HEK293T (cell line): Measurements from ENCODE around the gene REV1.
"Not testable (repeated sequence)": the region's sequence is repeated elsewhere in the genome, so short reads cannot be mapped to it uniquely, and the experiment has no call there.

Source experiments
- CTCF ChIA-PET: fragments of 350-600 bp; formaldehyde crosslinking; extraction: SDS; loops from one replicate; lab custom pipeline; 2021; ENCODE audit warnings: antibody characterized with exemption, inconsistent platforms; lab: Yijun Ruan, JAX
- POLR2A ChIA-PET: fragments of 350-600 bp; formaldehyde crosslinking; extraction: SDS; loops from one replicate; lab custom pipeline; 2020; ENCODE audit warnings: antibody characterized with exemption, inconsistent platforms; lab: Yijun Ruan, JAX
- DNase-seq: peaks from one replicate; pipeline ENCODE4 v3.0.0; 2012; ENCODE audit warnings: mixed read lengths; ENCODE audit errors: extremely low spot score
- ARNT ChIP-seq: fragments of 450-650 bp; IDR thresholded peaks from 2 replicates; pipeline ENCODE4 v1.6.1; 2017; ENCODE audit warnings: mild to moderate bottlenecking
- BHLHE40 ChIP-seq: fragments of 450-650 bp; IDR thresholded peaks from 2 replicates; pipeline ENCODE4 v1.6.1; 2016; ENCODE audit warnings: mild to moderate bottlenecking, moderate library complexity, borderline replicate concordance
- CTBP1 ChIP-seq: fragments of 450-650 bp; IDR thresholded peaks from 2 replicates; pipeline ENCODE4 v1.6.1; 2016; ENCODE audit warnings: borderline replicate concordance
- ELF4 ChIP-seq: fragments of 450-650 bp; IDR thresholded peaks from 2 replicates; pipeline ENCODE4 v1.6.1; 2017; ENCODE audit warnings: antibody characterized with exemption
- FOXA1 ChIP-seq: fragments of 450-650 bp; IDR thresholded peaks from 2 replicates; pipeline ENCODE4 v1.6.1; 2016; ENCODE audit warnings: mild to moderate bottlenecking
- FOXK2 ChIP-seq: fragments of 450-650 bp; IDR thresholded peaks from 2 replicates; pipeline ENCODE4 v1.6.1; 2016; ENCODE audit warnings: mild to moderate bottlenecking
- FOXM1 ChIP-seq: fragments of 450-650 bp; IDR thresholded peaks from 2 replicates; pipeline ENCODE4 v1.6.1; 2017; ENCODE audit warnings: mild to moderate bottlenecking, borderline replicate concordance
- HDGF ChIP-seq: fragments of 450-650 bp; IDR thresholded peaks from 2 replicates; pipeline ENCODE4 v1.6.1; 2017; ENCODE audit warnings: antibody characterized with exemption, borderline replicate concordance
- L3MBTL2 ChIP-seq: fragments of 450-650 bp; conservative IDR thresholded peaks from 2 replicates; pipeline ENCODE4 v1.6.1; 2016; ENCODE audit warnings: mild to moderate bottlenecking
- LEF1 ChIP-seq: fragments of 450-650 bp; IDR thresholded peaks from 2 replicates; pipeline ENCODE4 v1.6.1; 2017; ENCODE audit warnings: mild to moderate bottlenecking, borderline replicate concordance
- NFRKB ChIP-seq: fragments of 450-650 bp; IDR thresholded peaks from 2 replicates; pipeline ENCODE4 v1.6.1; 2016; ENCODE audit warnings: mild to moderate bottlenecking, moderate library complexity
- PKNOX1 ChIP-seq: fragments of 450-650 bp; IDR thresholded peaks from 2 replicates; pipeline ENCODE4 v1.6.1; 2016
- SP1 ChIP-seq: fragments of 450-650 bp; IDR thresholded peaks from 2 replicates; pipeline ENCODE4 v1.6.1; 2017
- SUZ12 ChIP-seq: fragments of 450-650 bp; IDR thresholded peaks from 2 replicates; pipeline ENCODE4 v1.6.1; 2016; ENCODE audit warnings: mild to moderate bottlenecking
- TARDBP ChIP-seq: fragments of 450-650 bp; IDR thresholded peaks from 2 replicates; pipeline ENCODE4 v1.6.1; 2016
- ZNF384 ChIP-seq: fragments of 450-650 bp; IDR thresholded peaks from 2 replicates; pipeline ENCODE4 v1.6.1; 2016

Gene REV1

GRCh38 chr2:99380376-99381010, 109.3 kb downstream of the REV1 start:
- DNase-seq: no peak
- POLR2A ChIA-PET: no interaction called here
- CTCF ChIA-PET: no interaction called here
- no peak for TF ChIP-seq CTBP1
- no peak for TF ChIP-seq ARNT
- TF ChIP-seq L3MBTL2: no peak

- TF ChIP-seq ELF4 (no peak), ZNF384 (no peak), TARDBP (no peak), ARNT (no peak), BHLHE40 (no peak), PKNOX1 (no peak)
- POLR2A ChIA-PET: no interaction called here
- no peak for DNase-seq
- CTCF ChIA-PET: no interaction called here
These were observed 111.9 kb downstream of the REV1 start for GRCh38 chr2:99377879-99378278.

GRCh38 chr2:99376254-99376864, 113.5 kb downstream of the REV1 start:
- CTCF ChIA-PET: no interaction called here
- POLR2A ChIA-PET: no interaction called here
- no peak for DNase-seq
- no peak for TF ChIP-seq FOXM1
- no peak for TF ChIP-seq SUZ12
- no peak for TF ChIP-seq LEF1
- no peak for TF ChIP-seq HDGF
- no peak for TF ChIP-seq ELF4
- TF ChIP-seq SP1: no peak
- TF ChIP-seq ARNT: no peak
- no peak for TF ChIP-seq FOXA1

GRCh38 chr2:99374747-99375146, 115.1 kb downstream of the REV1 start:
- POLR2A ChIA-PET: no interaction called here
- no peak for TF ChIP-seq FOXA1
- TF ChIP-seq ZNF384: no peak
- TF ChIP-seq ARNT: no peak
- TF ChIP-seq SUZ12: no peak
- TF ChIP-seq HDGF: no peak
- no peak for TF ChIP-seq SP1
- DNase-seq: no peak
- CTCF ChIA-PET: no interaction called here

- CTCF ChIA-PET: no interaction called here
- TF ChIP-seq NFRKB: no peak
- no peak for TF ChIP-seq FOXM1
- no peak for TF ChIP-seq LEF1
- no peak for TF ChIP-seq CTBP1
- no peak for TF ChIP-seq ZNF384
- no peak for TF ChIP-seq ELF4
- TF ChIP-seq SP1: no peak
- no peak for TF ChIP-seq BHLHE40
- no peak for TF ChIP-seq SUZ12
- no peak for TF ChIP-seq HDGF
- TF ChIP-seq FOXA1: no peak
- no peak for TF ChIP-seq ARNT
- no peak for TF ChIP-seq FOXK2
- no peak for DNase-seq
- POLR2A ChIA-PET: no interaction called here
These were observed 116.7 kb downstream of the REV1 start for GRCh38 chr2:99373144-99373543.

GRCh38 chr2:99368854-99369253, 121.0 kb downstream of the REV1 start:
- POLR2A ChIA-PET, DNase-seq, CTCF ChIA-PET: not testable (repeated sequence)

- POLR2A ChIA-PET: interaction anchor here (1.1 kb wide), 2 partner anchors 9 to 29 kb away, joined by 3 to 5 read pairs; partner anchors contain the start of genes EIF5B and TXNDC9
- no peak for DNase-seq
- CTCF ChIA-PET: interaction anchor here (1.2 kb wide), 1 partner anchor 29 kb away, joined by 4 read pairs; the partner anchor contains the start of gene EIF5B
- TF ChIP-seq FOXA1 (no peak), TARDBP (no peak), NFRKB (no peak), CTBP1 (no peak), ARNT (no peak), BHLHE40 (no peak), ELF4 (no peak), ZNF384 (no peak), HDGF (no peak), LEF1 (no peak), SUZ12 (no peak), SP1 (no peak), PKNOX1 (no peak)
These were observed 124.2 kb downstream of the REV1 start for GRCh38 chr2:99365661-99366060.

- ChIA-PET POLR2A (interaction anchor here (0.6 to 2.7 kb wide), 2 partner anchors 9 to 20 kb away, joined by 3 to 14 read pairs; partner anchors contain the start of genes EIF5B and TXNDC9), CTCF (interaction anchor here (1.0 kb wide), 1 partner anchor 20 kb away, joined by 4 read pairs; the partner anchor contains the start of gene EIF5B)
- DNase-seq: no peak
- TF ChIP-seq FOXK2 (no peak), SP1 (no peak), LEF1 (no peak), BHLHE40 (no peak), CTBP1 (no peak), ZNF384 (no peak), NFRKB (no peak), PKNOX1 (no peak), ARNT (no peak), TARDBP (no peak), FOXA1 (no peak), HDGF (no peak)
These were observed 133.0 kb downstream of the REV1 start for GRCh38 chr2:99356853-99357252.

- POLR2A ChIA-PET: interaction anchor here (1.9 kb wide), 1 partner anchor 18 kb away, joined by 6 read pairs; the partner anchor contains the start of gene EIF5B
- DNase-seq, CTCF ChIA-PET: not testable (repeated sequence)
These were observed 135.0 kb downstream of the REV1 start for GRCh38 chr2:99354825-99355224.
